K562 (cell line): Measurements from ENCODE around the gene DPH7. TPM values are rescaled to one million over a fixed set of nuclear protein-coding genes. Genes with fewer than 3 reads are reported as not detected.

Source experiments
- AFF1 ChIP-seq, 2 experiments: fragments of 450-650 bp; IDR thresholded peaks; 2 replicates each; pipeline ENCODE4 v1.6.1; 2018; ENCODE audit warnings: mild to moderate bottlenecking in 2 of 2, low read depth in 1 of 2; ENCODE audit not compliant: partially characterized antibody in 2 of 2
- ILF3 ChIP-seq: fragments of 450-650 bp; IDR thresholded peaks from 2 replicates; pipeline ENCODE4 v1.6.1; 2018; ENCODE audit warnings: antibody characterized with exemption, mild to moderate bottlenecking, moderate library complexity, borderline replicate concordance
- KLF6 ChIP-seq: fragments of 250-450 bp; sonication (Bioruptor Pico); IDR thresholded peaks from 2 replicates; pipeline ENCODE4 v1.4.0; 2020; ENCODE audit warnings: mild to moderate bottlenecking, moderate library complexity, borderline replicate concordance
- MEIS2 ChIP-seq: fragments of 450-650 bp; IDR thresholded peaks from 2 replicates; pipeline ENCODE4 v1.6.1; 2014; ENCODE audit warnings: mild to moderate bottlenecking; ENCODE audit not compliant: partially characterized antibody
- MLX ChIP-seq, 2 experiments: fragments of 450-650 bp in 1 of 2; sonication (generic) in 1 of 2; formaldehyde crosslinking; conservative IDR thresholded peaks; 2 replicates each; pipeline versions ENCODE4 v1.4.0 to v1.8.1; 2020 to 2022; ENCODE audit warnings: mild to moderate bottlenecking in 1 of 2, missing genetic modification reagents in 1 of 2
- NELFE ChIP-seq: IDR thresholded peaks from 2 replicates; pipeline ENCODE4 v1.6.1; 2011; ENCODE audit warnings: mild to moderate bottlenecking; ENCODE audit not compliant: insufficient read depth, insufficient read length
- PML ChIP-seq: IDR thresholded peaks from 2 replicates; pipeline ENCODE4 v1.6.1; 2012; ENCODE audit warnings: low read length, inconsistent platforms
- RAD51 ChIP-seq: fragments of 450-650 bp; IDR thresholded peaks from 2 replicates; pipeline ENCODE4 v1.7.1; 2016; ENCODE audit warnings: low read depth, mild to moderate bottlenecking, borderline replicate concordance
- RBM22 ChIP-seq: fragments of 200-400 bp; formaldehyde crosslinking; IDR thresholded peaks from 2 replicates; pipeline ENCODE4 v1.6.1; 2018; ENCODE audit warnings: low read length, low read depth; ENCODE audit not compliant: poor library complexity, severe bottlenecking
- polyA plus RNA-seq, 8 experiments: library from polyadenylated mRNA; depleted of rRNA in 4 of 8; stranded (reverse) in 5 of 8; unstranded in 3 of 8; fragments of >200 nt; fragmentation: Nextera tagmentation in 2 of 8; fragmentation: Illumina TruSeq in 1 of 8; extraction: Ambion mirVana in 2 of 8; extraction: Trizol in 1 of 8; gene quantifications; 2 replicates each; pipeline versions ENCODE4 v1.2.1 to v1.2.3, GENCODE V29; 2011 to 2014; ENCODE audit warnings: inconsistent platforms in 1 of 8, missing spikeins in 1 of 8
- total RNA-seq, 7 experiments: library from RNA; depleted of rRNA in 6 of 7; stranded (reverse); fragments of >200 nt in 6 of 7; fragmentation: Illumina TruSeq in 2 of 7; extraction: Trizol in 2 of 7; gene quantifications; 2 replicates each; pipeline versions ENCODE4 v1.2.1 to v1.2.3, GENCODE V29; 2011 to 2021; ENCODE audit warnings: low replicate concordance in 1 of 7
- TF ChIP-seq, protein P1 (sequence below): fragments of 250-450 bp; sonication (Bioruptor Pico); IDR thresholded peaks from 2 replicates; pipeline ENCODE4 v1.4.0; 2020
- TF ChIP-seq, protein P2 (sequence below): fragments of 250-450 bp; sonication (Bioruptor Pico); IDR thresholded peaks from 2 replicates; pipeline ENCODE4 v1.8.0; 2022; ENCODE audit warnings: inconsistent platforms
- TF ChIP-seq, protein P3 (sequence below): fragments of 250-450 bp; sonication (Bioruptor Pico); IDR thresholded peaks from 2 replicates; pipeline ENCODE4 v1.5.0; 2021; ENCODE audit warnings: mild to moderate bottlenecking, moderate library complexity

DPH7 gene
- total and polyA plus RNA-seq, 9 of the 15 experiments (the other 6 are each of a cell fraction or from before 2014, with no cell fraction given) = 13.9 to 68.6 (median 41.3) TPM

GRCh38 chr9:137618105-137619067 is 39.7 kb upstream of the DPH7 start, which contains the start of gene EHMT1 (continued):
- TF ChIP-seq AFF1 (IDR thresholded peaks at IDR 0.05; ENCODE audit: low read depth in 1 of 2, partially characterized antibody in 2 of 2) (no peak), RAD51 (no peak), MEIS2 (peak; percentile 98), NELFE (no peak), MLX (CRISPR knock-in tag; conservative IDR thresholded peaks at IDR 0.05) (no peak), ILF3 (no peak), PML (peak; percentile 56; the same call in 1 of the 2 replicates), RBM22 (peak; percentile 98), KLF6 (no peak)
- TF ChIP-seq, protein P1, sequence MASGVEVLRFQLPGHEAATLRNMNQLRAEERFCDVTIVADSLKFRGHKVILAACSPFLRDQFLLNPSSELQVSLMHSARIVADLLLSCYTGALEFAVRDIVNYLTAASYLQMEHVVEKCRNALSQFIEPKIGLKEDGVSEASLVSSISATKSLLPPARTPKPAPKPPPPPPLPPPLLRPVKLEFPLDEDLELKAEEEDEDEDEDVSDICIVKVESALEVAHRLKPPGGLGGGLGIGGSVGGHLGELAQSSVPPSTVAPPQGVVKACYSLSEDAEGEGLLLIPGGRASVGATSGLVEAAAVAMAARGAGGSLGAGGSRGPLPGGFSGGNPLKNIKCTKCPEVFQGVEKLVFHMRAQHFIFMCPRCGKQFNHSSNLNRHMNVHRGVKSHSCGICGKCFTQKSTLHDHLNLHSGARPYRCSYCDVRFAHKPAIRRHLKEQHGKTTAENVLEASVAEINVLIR (CRISPR knock-in tag) = 0 out of 2 replicates have a peak, but pooled peaks have one; percentile 50
- TF ChIP-seq, protein P2, sequence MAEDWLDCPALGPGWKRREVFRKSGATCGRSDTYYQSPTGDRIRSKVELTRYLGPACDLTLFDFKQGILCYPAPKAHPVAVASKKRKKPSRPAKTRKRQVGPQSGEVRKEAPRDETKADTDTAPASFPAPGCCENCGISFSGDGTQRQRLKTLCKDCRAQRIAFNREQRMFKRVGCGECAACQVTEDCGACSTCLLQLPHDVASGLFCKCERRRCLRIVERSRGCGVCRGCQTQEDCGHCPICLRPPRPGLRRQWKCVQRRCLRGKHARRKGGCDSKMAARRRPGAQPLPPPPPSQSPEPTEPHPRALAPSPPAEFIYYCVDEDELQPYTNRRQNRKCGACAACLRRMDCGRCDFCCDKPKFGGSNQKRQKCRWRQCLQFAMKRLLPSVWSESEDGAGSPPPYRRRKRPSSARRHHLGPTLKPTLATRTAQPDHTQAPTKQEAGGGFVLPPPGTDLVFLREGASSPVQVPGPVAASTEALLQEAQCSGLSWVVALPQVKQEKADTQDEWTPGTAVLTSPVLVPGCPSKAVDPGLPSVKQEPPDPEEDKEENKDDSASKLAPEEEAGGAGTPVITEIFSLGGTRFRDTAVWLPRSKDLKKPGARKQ (CRISPR knock-in tag) = no peak
- TF ChIP-seq, protein P3, sequence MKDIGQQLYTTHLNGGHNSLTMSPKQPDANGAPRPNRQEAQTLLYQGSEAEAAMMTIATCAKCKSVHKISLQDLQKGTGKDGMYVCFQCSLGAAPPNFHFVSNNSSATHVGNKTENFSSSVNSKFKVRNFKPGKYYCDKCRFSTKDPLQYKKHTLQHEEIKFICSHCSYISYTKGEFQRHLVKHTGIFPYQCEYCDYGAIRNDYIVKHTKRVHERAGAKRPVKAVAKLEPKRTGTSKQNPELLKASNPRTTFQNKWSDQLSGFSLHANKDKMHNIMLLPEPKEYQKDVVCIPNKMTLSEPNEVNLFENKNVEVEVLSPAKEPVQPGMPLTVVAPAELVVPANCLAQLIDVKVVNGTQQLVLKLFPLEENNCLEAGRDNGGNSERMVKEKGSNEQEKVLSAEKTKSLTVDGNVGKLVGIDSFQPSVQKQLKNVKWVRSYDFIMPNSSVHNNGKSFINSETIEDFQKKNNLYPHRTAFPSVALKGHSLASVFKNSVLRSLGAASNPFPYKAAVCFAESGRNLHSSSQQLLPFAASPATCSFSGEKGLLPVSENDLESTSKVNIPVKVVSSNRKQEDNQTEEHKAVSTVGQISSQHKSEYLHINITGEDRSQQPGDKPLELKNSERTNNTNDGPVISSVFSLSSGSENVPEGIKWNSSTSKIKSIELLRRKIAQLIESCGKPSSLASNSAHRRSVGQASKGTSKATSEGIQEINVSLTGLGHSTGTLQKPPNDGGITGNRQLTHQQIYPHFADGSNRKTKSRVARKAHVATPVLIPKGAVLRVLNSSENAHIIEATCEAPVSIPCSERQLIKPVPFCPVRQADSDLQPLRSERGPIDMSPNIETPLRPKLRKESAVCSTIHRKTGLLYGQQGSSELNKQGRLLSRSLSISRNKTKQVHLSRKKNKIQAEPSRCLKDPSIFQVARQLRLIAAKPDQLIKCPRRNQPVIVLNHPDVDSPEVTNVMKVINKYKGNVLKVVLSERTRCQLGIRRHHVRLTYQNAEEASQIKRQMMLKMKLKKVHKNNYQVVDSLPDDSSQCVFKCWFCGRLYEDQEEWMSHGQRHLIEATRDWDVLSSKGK (CRISPR knock-in tag) = no peak
